Posterior cingulate gyrus (tissue), 11 donors: ENCODE measurements around the gene FGFRL1.
A peak's percentile ranks its signal among the peaks of the same experiment; 100 is the strongest.

Experiments used
- DNase-seq, 10 donors: peaks; one replicate each; pipeline versions ENCODE4 v3.0.0 to v3.0.0-alpha.2; 2020 to 2021; ENCODE audit warnings: mixed read lengths in 3 of 10
- intact Hi-C: fragments of 100-400 bp; cut with DNase I; formaldehyde crosslinking; loops from one replicate; pipeline ENCODE4 v1.15.1; 2023

FGFRL1 gene

GRCh38 chr4:1033840-1034551 lies 22.6 kb downstream of the FGFRL1 start:
- DNase-seq = peak in 9 of 10 donors; percentile 35 to 94 (median 70)
- intact Hi-C loops = loop anchor here (1.0 kb wide), 1 partner anchor 20 kb away; no protein-coding TSS in a partner anchor

DNA sequence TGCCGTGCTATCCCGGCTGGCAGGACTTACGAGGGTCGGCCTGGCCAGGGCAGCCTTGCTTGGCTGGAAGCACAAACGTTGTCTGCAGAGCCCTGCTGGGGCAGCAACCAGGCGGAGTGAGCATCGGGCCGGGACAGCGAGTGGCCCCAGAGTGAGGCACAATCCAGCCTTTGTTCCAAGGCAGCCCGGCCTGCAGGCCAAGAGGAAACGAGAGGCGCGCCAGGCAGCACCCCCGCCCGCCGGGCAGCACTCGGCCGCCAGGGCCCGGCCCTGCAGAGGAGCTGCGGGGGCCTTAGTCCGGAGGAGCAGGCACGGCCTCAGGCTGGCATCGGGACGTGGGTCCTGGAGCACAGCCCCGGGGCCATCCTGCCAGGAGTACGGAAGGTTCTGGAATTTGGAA lies 24.1 kb downstream of the FGFRL1 start:
- intact Hi-C loops = no loop called here
- DNase-seq = peak; percentile 78 to 98 (median 87)

DNA sequence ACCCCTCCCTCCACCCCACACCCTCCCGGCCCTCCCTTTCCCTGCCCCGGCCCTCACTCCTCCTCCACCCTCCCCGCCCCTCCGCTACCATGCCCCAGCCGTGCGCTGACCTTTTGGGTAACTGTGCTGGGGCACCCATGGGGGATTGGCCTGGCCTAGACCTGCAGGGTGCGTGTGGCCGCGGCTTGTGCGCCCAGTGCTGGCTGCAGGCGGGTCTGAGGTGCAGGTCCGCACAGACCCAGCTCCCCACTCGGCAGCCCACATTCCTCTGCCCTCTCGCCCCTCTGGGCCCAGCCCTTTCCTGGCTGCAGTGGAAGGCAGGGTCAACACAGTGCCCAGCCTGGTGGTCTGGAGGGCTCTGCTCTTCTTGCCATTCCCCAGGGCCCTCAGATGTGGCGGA lies 24.7 kb downstream of the FGFRL1 start:
- DNase-seq = peak in 1 of 10 donors; percentile 68
- intact Hi-C loops = no loop called here

GRCh38 chr4:1036976-1037810 lies 25.8 kb downstream of the FGFRL1 start:
- no peak for DNase-seq
- intact Hi-C loops = no loop called here

- intact Hi-C loops = no loop called here
- no peak for DNase-seq
These were observed 27.6 kb downstream of the FGFRL1 start for GRCh38 chr4:1038948-1039492.

GRCh38 chr4:1039493-1040343 lies 28.3 kb downstream of the FGFRL1 start:
- intact Hi-C loops = loop anchor here (10.0 kb wide), 1 partner anchor 265 kb away; no protein-coding TSS in a partner anchor

DNA sequence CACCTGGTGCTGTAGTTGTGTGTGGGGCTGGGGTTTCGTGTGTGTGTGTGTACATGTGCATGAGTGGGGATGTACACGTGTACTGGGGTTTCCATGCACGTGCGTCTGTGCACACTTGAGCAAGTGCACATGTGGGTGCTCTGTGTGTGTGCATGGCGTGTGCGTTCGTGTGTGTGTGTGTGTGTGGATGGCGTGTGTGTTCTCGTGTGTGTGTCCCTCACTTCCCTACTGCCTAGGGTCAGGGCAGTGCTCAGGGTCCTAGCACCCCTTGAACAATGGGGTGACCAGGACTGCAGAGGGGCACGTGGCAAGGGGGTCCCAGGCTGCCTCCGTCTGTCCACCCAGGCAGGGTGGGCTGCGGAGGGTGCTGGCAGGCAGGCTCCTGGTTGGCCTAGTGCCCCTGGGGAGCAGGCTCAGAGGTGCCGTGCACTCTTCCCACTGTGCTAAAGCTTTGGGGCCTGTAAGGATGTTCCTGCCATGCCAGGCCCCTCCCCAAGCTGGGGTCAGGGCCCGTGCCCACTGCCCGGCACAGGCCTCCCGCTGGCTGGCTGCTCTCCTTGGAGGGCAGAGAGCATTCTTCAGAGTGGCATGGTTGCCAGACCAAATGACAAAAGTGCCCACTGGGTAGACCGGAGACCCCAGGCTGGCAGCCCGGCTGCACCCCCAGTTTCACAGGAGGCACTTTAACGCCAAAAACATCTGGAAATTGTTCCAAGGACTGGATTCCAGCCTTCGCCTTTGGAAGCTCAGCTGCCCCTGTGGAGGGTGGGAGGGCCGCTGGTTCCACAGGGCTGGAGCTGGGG lies 29.1 kb downstream of the FGFRL1 start:
- no peak for DNase-seq
- intact Hi-C loops = loop anchor here (10.0 kb wide), 1 partner anchor 264 kb away; no protein-coding TSS in a partner anchor

More at GRCh38 chr4:1039493-1040343, 28.3 kb downstream of the FGFRL1 start:
- peak in 1 of 10 donors; percentile 72 for DNase-seq

DNA sequence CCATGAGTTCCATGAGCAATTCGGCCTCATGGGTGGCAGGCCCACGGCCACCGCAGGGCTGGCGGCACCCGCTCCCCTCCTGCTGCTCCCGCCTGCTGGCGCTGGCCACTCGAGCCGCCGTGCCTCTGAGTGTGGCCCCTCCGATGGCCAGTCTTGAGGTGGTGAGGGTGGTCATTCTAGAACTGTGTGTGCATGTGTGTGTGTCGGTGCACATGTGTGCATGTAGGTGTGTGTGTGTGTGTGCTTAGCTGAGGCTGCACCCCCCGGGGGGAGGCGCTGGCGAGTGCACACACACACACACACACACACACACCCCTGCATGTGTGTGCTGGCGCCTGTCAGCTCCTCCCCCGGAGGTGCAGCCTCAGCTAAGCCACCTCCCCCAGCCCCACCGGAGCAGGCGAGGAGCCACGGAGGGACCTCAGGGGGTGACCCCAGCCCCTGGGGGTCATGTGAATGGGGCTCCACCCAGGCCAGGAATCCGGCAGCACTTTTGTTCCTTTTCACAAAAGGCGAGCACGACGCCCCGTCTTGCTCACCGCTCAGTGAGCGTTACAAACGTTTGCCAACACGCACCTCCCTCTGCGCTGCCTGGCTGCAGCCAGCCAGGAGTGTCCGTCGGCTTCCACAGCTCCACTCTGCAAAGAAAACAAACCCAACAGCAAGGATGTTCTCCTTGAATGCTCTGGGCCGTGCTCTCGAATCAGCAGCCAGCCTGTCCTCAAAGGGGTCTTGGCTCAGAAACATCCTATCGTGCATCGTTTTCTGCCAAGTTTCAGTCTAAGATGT lies 29.9 kb downstream of the FGFRL1 start:
- DNase-seq = peak in 2 of 10 donors; percentile 21 to 50
- intact Hi-C loops = loop anchor here (10.0 kb wide), 1 partner anchor 263 kb away; no protein-coding TSS in a partner anchor

- intact Hi-C loops = loop anchor here (10.0 kb wide), 1 partner anchor 263 kb away; no protein-coding TSS in a partner anchor
- DNase-seq = peak in 2 of 10 donors; percentile 25 to 66
These were observed 30.5 kb downstream of the FGFRL1 start for GRCh38 chr4:1041936-1042330.

DNA sequence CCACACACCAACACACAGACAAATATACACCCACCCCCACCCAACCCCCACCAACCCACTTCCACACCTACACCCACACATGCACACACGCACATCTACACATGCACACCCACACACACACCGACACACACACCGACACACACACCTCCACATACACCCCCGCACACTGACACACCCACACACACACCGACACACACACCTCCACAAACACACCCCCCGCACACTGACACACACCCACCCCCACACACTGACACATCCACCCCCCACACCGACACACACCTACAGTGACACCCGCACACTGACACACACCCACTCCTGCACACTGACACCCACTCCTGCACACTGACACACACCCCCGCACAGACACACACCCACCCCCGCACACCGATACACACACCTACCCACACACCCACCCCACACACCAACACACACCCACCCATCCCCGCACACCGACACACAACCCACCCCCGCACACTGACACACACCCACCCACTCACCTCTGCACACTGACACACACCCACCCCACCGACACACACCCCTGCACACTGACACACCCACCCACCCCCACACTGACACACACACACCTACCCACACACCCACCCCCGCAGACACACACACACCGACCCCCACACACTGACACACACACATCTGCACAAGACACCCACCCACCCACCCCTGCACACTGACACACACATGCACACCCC lies 31.1 kb downstream of the FGFRL1 start:
- intact Hi-C loops = loop anchor here (10.0 kb wide), 1 partner anchor 262 kb away; no protein-coding TSS in a partner anchor

DNA sequence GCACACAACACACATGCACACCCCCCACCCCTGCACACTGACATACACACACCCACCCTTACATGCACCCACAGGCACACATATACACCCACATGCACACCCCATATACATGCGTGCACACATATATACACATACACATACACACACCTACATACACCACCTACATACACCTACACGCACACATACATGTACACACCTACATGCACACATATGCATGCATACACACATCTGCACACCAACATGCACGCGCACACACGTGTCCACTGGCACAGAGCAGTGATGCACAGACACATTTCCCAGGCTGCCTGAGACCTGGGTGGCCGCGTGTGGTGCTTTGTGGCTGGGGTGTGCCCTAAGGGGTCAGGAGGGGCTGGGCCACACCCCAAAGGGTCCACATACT lies 31.7 kb downstream of the FGFRL1 start:
- DNase-seq = peak in 1 of 10 donors; percentile 1
- intact Hi-C loops = loop anchor here (10.0 kb wide), 1 partner anchor 262 kb away; no protein-coding TSS in a partner anchor

More for the DNA sequence above, 31.1 kb downstream of the FGFRL1 start:
- peak in 4 of 10 donors; percentile 3 to 58 (median 23) for DNase-seq

GRCh38 chr4:1043651-1044468 lies 32.4 kb downstream of the FGFRL1 start:
- intact Hi-C loops = loop anchor here (10.0 kb wide), 1 partner anchor 261 kb away; no protein-coding TSS in a partner anchor
- DNase-seq = peak in 9 of 10 donors; percentile 37 to 96 (median 76)

DNA sequence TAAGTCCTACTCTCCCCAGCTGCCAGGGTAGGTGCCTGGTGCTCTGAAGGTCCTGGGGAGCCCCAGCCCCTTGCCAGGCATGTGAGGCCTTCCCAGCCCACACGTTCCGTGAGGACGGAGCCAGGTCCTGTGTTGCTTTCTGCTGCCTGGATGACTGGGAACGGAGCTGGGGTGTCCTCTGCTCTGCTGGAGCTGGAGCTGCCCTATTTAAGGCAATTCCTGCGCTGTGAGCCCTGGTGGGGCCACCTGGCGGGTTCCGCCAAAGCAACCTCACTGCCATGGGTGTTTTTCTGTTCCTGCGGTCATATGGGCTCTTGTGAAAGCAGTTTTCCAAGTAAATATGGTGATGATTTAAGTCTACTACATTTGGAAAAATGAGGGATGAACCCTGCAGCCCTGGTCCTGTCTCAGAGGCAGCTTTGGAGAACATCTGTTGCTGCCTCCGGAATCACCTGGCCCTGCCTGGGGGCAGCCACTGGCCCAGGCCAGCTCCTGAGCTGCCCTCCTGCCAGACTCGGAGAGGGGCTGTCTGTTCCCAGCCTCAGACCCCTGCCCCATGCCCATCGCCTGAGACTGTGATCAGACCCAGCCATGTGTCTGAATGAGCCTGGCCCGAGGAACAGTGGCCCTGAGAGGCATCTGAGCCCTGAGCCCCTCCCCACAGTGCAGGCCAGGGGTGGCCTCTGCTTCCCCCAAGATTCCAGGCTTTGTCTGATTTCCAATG lies 33.2 kb downstream of the FGFRL1 start:
- intact Hi-C loops = loop anchor here (10.0 kb wide), 1 partner anchor 260 kb away; no protein-coding TSS in a partner anchor
- DNase-seq = peak in 4 of 10 donors; percentile 26 to 84 (median 66)

DNA sequence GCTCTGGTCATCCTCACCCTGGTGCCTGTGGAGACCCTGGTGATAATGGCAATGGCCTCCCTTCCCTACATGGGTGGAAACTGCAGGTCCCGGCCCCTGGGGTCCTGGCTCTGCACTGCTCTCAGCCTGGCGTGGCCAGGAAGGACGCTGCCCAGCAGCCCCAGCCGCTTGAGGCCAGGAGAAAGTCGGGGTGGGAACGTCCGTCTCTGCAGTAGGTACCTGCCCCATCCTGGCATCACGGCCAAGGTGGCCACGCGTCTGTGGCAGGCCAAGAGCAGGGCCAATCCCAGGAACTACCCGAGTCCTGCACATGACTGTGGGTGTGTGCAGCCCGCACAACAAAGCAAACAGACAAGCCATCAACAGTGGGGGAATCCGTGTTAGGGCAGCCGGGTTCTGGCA lies 33.8 kb downstream of the FGFRL1 start:
- DNase-seq = peak in 3 of 10 donors; percentile 52 to 85 (median 75)
- intact Hi-C loops = loop anchor here (10.0 kb wide), 1 partner anchor 260 kb away; no protein-coding TSS in a partner anchor

DNA sequence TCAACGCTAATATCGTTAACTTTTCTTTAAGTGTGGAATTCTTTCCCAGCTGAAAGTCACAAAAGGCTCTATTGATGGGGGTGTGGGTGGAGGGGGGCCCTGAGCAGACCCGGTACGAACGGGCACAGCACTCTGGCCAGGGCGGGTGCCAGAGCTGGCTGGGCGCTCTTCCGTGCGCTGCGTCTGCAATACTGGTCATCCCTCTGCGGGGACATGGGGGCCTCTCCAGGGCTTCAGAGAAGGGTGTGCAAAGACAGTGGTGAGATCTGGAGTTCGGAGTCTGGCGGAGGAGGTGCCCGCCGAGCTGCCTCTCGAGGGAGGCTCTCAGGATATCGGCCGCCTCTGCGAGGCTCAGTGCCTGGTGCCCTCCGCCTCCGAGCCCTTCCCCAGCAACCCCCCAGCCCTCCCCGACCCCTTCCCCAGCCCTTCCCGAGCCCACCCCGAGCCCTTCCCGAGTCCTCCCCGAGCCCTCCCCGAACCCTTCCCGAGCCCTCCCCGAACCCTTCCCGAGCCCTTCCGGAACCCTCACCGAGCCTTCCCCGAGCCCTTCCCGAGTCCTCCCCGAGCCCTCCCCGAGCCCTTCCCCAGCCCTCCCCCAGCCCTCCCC lies 34.3 kb downstream of the FGFRL1 start:
- intact Hi-C loops = loop anchor here (10.0 kb wide), 1 partner anchor 259 kb away; no protein-coding TSS in a partner anchor
- DNase-seq = peak in 3 of 10 donors; percentile 76 to 91 (median 84)
